IMR-90 (cell line): ENCODE results near the gene TMOD2. TPM values are rescaled to one million over a fixed set of nuclear protein-coding genes. Genes with fewer than 3 reads are reported as not detected.

Source experiments
- ATAC-seq: fragments of 200-7000 bp; cut with Tn5 transposase; 2 replicates; pipeline ENCODE4 v1.9.1; 2020; ENCODE audit warnings: low read depth, mild to moderate bottlenecking, moderate library complexity
- BruUV-seq: library from RNA; stranded (reverse); fragments of 400-500 nt; replicated peaks from 2 replicates; lab custom pipeline; 2021; lab: Mats Ljungman, UMichigan
- CTCF ChIA-PET: fragments of 300-600 bp; formaldehyde crosslinking; extraction: SDS; loops from one replicate; lab custom pipeline; 2021; ENCODE audit warnings: antibody characterized with exemption; lab: Yijun Ruan, JAX
- POLR2A ChIA-PET: fragments of 300-600 bp; sonication (Branson Sonifier 250); formaldehyde crosslinking; loops from one replicate; lab custom pipeline; 2022; ENCODE audit warnings: antibody characterized with exemption; ENCODE audit not compliant: unreplicated experiment; lab: Charles Lee
- DNase-seq: peaks from one replicate; pipeline ENCODE4 v3.0.0; 2013
- H2AFZ ChIP-seq: replicated peaks from 2 replicates; pipeline ENCODE3; 2013; ENCODE audit warnings: low read length, mild to moderate bottlenecking; ENCODE audit not compliant: poor library complexity
- H2AK5ac ChIP-seq: 2 replicates; pipeline ENCODE4 v1.6.1; 2013; ENCODE audit warnings: low read depth, low read length, inconsistent platforms
- H2AK9ac ChIP-seq: replicated peaks from 2 replicates; pipeline ENCODE3; 2013; ENCODE audit warnings: mild to moderate bottlenecking, low read depth, low read length, moderate library complexity; ENCODE audit not compliant: poor library complexity
- H2BK120ac ChIP-seq: 2 replicates; pipeline ENCODE4 v1.6.1; 2013; ENCODE audit warnings: low read depth, low read length, inconsistent platforms
- H2BK15ac ChIP-seq: 3 replicates; pipeline ENCODE4 v1.6.1; 2013; ENCODE audit warnings: low read depth, low read length, inconsistent platforms
- H2BK20ac ChIP-seq: 2 replicates; pipeline ENCODE4 v1.6.1; 2013; ENCODE audit warnings: low read depth, mild to moderate bottlenecking, inconsistent platforms, low read length, moderate library complexity
- H2BK5ac ChIP-seq: 2 replicates; pipeline ENCODE4 v1.6.1; 2013; ENCODE audit warnings: mild to moderate bottlenecking, low read depth, low read length, inconsistent platforms; ENCODE audit not compliant: poor library complexity, severe bottlenecking
- H3K14ac ChIP-seq: replicated peaks from 2 replicates; pipeline ENCODE4 v1.6.1; 2013; ENCODE audit warnings: low read depth, low read length, inconsistent platforms
- H3K18ac ChIP-seq: 2 replicates; pipeline ENCODE4 v1.6.1; 2013; ENCODE audit warnings: low read depth, low read length, control low read depth
- H3K23ac ChIP-seq: 2 replicates; pipeline ENCODE4 v1.6.1; 2013; ENCODE audit warnings: low read depth, low read length, inconsistent platforms
- H3K27ac ChIP-seq: 2 replicates; pipeline ENCODE4 v1.5.1; 2013; ENCODE audit warnings: mild to moderate bottlenecking, control low read depth, low read length; ENCODE audit not compliant: insufficient read depth
- H3K27me3 ChIP-seq: 2 replicates; pipeline ENCODE4 v1.6.1; 2013; ENCODE audit warnings: low read length; ENCODE audit not compliant: control insufficient read depth, insufficient read depth
- H3K36me3 ChIP-seq: 2 replicates; pipeline ENCODE4 v1.6.1; 2013; ENCODE audit warnings: low read length, mixed read lengths; ENCODE audit not compliant: control insufficient read depth, insufficient read depth
- H3K4ac ChIP-seq: 2 replicates; pipeline ENCODE4 v1.6.1; 2013; ENCODE audit warnings: low read depth, low read length, inconsistent platforms
- H3K4me1 ChIP-seq: 2 replicates; pipeline ENCODE4 v1.6.1; 2013; ENCODE audit warnings: low read length, mixed read lengths; ENCODE audit not compliant: control insufficient read depth, insufficient read depth
- H3K4me2 ChIP-seq: 2 replicates; pipeline ENCODE4 v1.6.1; 2013; ENCODE audit warnings: low read depth, mild to moderate bottlenecking, control low read depth, low read length, moderate library complexity
- H3K4me3 ChIP-seq: 2 replicates; pipeline ENCODE4 v1.5.1; 2013; ENCODE audit warnings: low read depth, mild to moderate bottlenecking, control low read depth, low read length, moderate library complexity; ENCODE audit not compliant: insufficient read depth
- H3K56ac ChIP-seq: 2 replicates; pipeline ENCODE4 v1.6.1; 2013; ENCODE audit warnings: low read length, inconsistent platforms; ENCODE audit not compliant: insufficient read depth; ENCODE audit errors: extremely low read depth
- H3K79me1 ChIP-seq, 2 experiments: 2 replicates each; pipeline ENCODE4 v1.6.1; 2013; ENCODE audit warnings: low read length in 2 of 2, inconsistent platforms in 1 of 2, low read depth in 1 of 2
- H3K9ac ChIP-seq: 2 replicates; pipeline ENCODE4 v1.6.1; 2013; ENCODE audit warnings: low read depth, low read length, control low read depth
- H3K9me1 ChIP-seq: 2 replicates; pipeline ENCODE4 v1.6.1; 2013; ENCODE audit warnings: low read length, inconsistent platforms; ENCODE audit not compliant: insufficient read depth
- H3K9me3 ChIP-seq: 2 replicates; pipeline ENCODE4 v1.6.1; 2013; ENCODE audit warnings: low read length; ENCODE audit not compliant: control insufficient read depth, insufficient read depth
- H4K20me1 ChIP-seq: 2 replicates; pipeline ENCODE4 v1.6.1; 2013; ENCODE audit warnings: low read length, inconsistent platforms; ENCODE audit not compliant: insufficient read depth
- H4K5ac ChIP-seq: 2 replicates; pipeline ENCODE4 v1.6.1; 2013; ENCODE audit warnings: mild to moderate bottlenecking, low read depth, low read length, control low read depth
- H4K8ac ChIP-seq, 2 experiments: 2 replicates each; pipeline ENCODE4 v1.6.1; 2013; ENCODE audit warnings: low read depth in 2 of 2, low read length in 2 of 2, control low read depth in 1 of 2, inconsistent platforms in 1 of 2
- H4K91ac ChIP-seq: 2 replicates; pipeline ENCODE4 v1.6.1; 2013; ENCODE audit warnings: low read depth, low read length, inconsistent platforms; ENCODE audit not compliant: insufficient read depth
- CEBPB ChIP-seq: IDR thresholded peaks from 2 replicates; pipeline ENCODE4 v1.6.1; 2012; ENCODE audit warnings: low read depth, low read length, improper control_type of control experiment
- RAD21 ChIP-seq: IDR thresholded peaks from 2 replicates; pipeline ENCODE4 v1.6.1; 2012; ENCODE audit warnings: low read length, improper control_type of control experiment
- WGBS, 2 experiments: methylation state at CpG; one replicate each; pipeline versions ENCODE4 v1.1.5 to v1.1.7; 2013; ENCODE audit warnings: missing lambda C conversion rate in 2 of 2; ENCODE audit not compliant: insufficient read length in 1 of 2; ENCODE audit errors: extremely low coverage in 2 of 2; 5-methylcytosine and 5-hydroxymethylcytosine counted together
- dilution Hi-C: fragments of 300-500 bp; cut with HindIII; formaldehyde crosslinking; loops from one replicate; pipeline ENCODE4 v1.14.3; 2018; ENCODE audit warnings: low sequenced_read_pairs; ENCODE audit not compliant: unreplicated experiment
- in situ Hi-C: fragments of 300-500 bp; cut with MboI; formaldehyde crosslinking; loops from 3 replicates; pipeline ENCODE4 v1.14.3; 2019; ENCODE audit warnings: low sequenced_read_pairs, inconsistent platforms, mixed read lengths
- intact Hi-C: fragments of 100-400 bp; cut with micrococcal nuclease; formaldehyde crosslinking; loops from 2 replicates; pipeline ENCODE4 v1.10.0; 2022
- polyA plus RNA-seq, 3 experiments: library from polyadenylated mRNA; depleted of rRNA; stranded (reverse); fragments of >200 nt; gene quantifications; 2 replicates each; pipeline ENCODE4 v1.2.3, GENCODE V29; 2012; ENCODE audit warnings: low replicate concordance in 1 of 3
- total RNA-seq: library from RNA; depleted of rRNA; stranded (reverse); fragments of >200 nt; gene quantifications from 2 replicates; pipeline ENCODE4 v1.2.3, GENCODE V29; 2012
- TF ChIP-seq, protein P1 (sequence below): conservative IDR thresholded peaks from 2 replicates; pipeline ENCODE4 v1.5.1; 2012; ENCODE audit warnings: mild to moderate bottlenecking, low read depth, low read length, improper control_type of control experiment

Gene TMOD2
- total and polyA plus RNA-seq, 2 of the 4 experiments (the other 2 are of a cell fraction): 2.8 to 5.4 TPM

DNA sequence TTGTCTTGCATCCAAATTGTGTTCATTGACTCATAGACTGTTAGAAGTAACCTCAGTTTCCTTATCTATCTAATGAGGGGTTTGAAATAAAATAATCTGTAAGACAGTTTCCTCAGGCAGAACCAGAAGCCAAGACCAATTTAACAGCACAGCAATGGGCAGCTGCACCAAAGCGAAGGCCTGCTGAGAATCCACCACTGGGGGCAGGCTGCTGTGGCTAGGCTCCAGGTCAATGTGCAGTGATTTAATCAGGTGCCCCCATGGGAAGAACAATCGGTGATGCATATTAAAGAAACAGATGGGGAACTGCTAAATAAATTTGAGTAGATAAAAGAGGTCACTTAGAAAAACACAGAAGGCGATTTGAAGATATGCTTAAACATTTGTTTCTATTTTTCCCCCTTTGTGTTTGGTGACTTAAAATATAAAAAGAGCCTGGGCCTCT, 50.0 kb downstream of the TMOD2 start:
- peaks cover 4% of the 10 kb centered on the region; the same call in 1 of the 2 replicates for H3K4me1 ChIP-seq
- peak; percentile 59; the same call in 1 of the 2 replicates for ATAC-seq

More for the DNA sequence above, 50.0 kb downstream of the TMOD2 start:
- H3K4me2 ChIP-seq: no peak overlapping the region
- H3K4me3 ChIP-seq: no peak overlapping the region
- H3K9me1 ChIP-seq: peaks cover 7% of the 10 kb centered on the region; the same call in 1 of the 2 replicates
- no peak overlapping the region for H2AFZ ChIP-seq
- no TSS peak for BruUV-seq
- no peak overlapping the region for H4K8ac ChIP-seq
- H3K23ac ChIP-seq: no peak overlapping the region
- intact Hi-C loops: no loop called here
- WGBS, 2 experiments: no CpG with 5 or more reads among the region's 3 CpGs
- peaks cover 3% of the 10 kb centered on the region for H3K36me3 ChIP-seq
- H3K27me3 ChIP-seq: no peaks in the 10 kb centered on the region
- no peaks in the 10 kb centered on the region for H3K79me1 ChIP-seq
- H2BK20ac ChIP-seq: no peak overlapping the region
- H3K27ac ChIP-seq: no peak overlapping the region
- CTCF ChIA-PET: no interaction called here
- H2AK9ac ChIP-seq: no peak overlapping the region
- H3K14ac ChIP-seq: no peak overlapping the region
- dilution Hi-C loops: no loop called here
- H2BK5ac ChIP-seq: no peak overlapping the region
- H3K4ac ChIP-seq: no peak overlapping the region
- H3K18ac ChIP-seq: no peak overlapping the region
- H4K5ac ChIP-seq: no peak overlapping the region
- TF ChIP-seq, protein P1, sequence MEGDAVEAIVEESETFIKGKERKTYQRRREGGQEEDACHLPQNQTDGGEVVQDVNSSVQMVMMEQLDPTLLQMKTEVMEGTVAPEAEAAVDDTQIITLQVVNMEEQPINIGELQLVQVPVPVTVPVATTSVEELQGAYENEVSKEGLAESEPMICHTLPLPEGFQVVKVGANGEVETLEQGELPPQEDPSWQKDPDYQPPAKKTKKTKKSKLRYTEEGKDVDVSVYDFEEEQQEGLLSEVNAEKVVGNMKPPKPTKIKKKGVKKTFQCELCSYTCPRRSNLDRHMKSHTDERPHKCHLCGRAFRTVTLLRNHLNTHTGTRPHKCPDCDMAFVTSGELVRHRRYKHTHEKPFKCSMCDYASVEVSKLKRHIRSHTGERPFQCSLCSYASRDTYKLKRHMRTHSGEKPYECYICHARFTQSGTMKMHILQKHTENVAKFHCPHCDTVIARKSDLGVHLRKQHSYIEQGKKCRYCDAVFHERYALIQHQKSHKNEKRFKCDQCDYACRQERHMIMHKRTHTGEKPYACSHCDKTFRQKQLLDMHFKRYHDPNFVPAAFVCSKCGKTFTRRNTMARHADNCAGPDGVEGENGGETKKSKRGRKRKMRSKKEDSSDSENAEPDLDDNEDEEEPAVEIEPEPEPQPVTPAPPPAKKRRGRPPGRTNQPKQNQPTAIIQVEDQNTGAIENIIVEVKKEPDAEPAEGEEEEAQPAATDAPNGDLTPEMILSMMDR: peak; percentile 41
- TF ChIP-seq CEBPB (no peak), RAD21 (peak; percentile 11; the same call in 1 of the 2 replicates)
- DNase-seq: peak; percentile 18
- no peak overlapping the region for H2BK15ac ChIP-seq
- no peaks in the 10 kb centered on the region; the same call in 1 of the 2 replicates for H4K20me1 ChIP-seq
- H3K56ac ChIP-seq: no peak overlapping the region
- no peak overlapping the region for H3K9ac ChIP-seq
- H2AK5ac ChIP-seq: no peak overlapping the region
- POLR2A ChIA-PET: no interaction called here
- H2BK120ac ChIP-seq: no peak overlapping the region
- in situ Hi-C loops: no loop called here
- H4K91ac ChIP-seq: no peak overlapping the region
- no peaks in the 10 kb centered on the region for H3K9me3 ChIP-seq
